Keratinocyte (primary cell): ENCODE measurements around the gene FBXO38. TPM values are rescaled to one million over a fixed set of nuclear protein-coding genes. Genes with fewer than 3 reads are reported as not detected.

Experiments
- DNase-seq: peaks from one replicate; pipeline ENCODE4 v3.0.0-alpha.2; 2011; ENCODE audit warnings: low read depth, missing footprints, low spot score
- FAIRE-seq: peaks from 2 replicates; lab custom pipeline; 2011; peaks lifted over from hg19 to GRCh38; lab: Jason Lieb, UNC
- H2AFZ ChIP-seq: 2 replicates; pipeline ENCODE4 v1.6.0; 2012; ENCODE audit warnings: low read length, control low read depth, inconsistent platforms; ENCODE audit not compliant: control insufficient read depth
- H3K27ac ChIP-seq: 2 replicates; pipeline ENCODE4 v1.5.1; 2011; ENCODE audit warnings: low read length; ENCODE audit not compliant: control insufficient read depth, insufficient read depth
- H3K27me3 ChIP-seq: 3 replicates; pipeline ENCODE4 v1.6.0; 2011; ENCODE audit warnings: low read length; ENCODE audit not compliant: control insufficient read depth, insufficient read depth; ENCODE audit errors: extremely low read depth
- H3K36me3 ChIP-seq, 2 experiments: 2 replicates in 1 of 2; 3 replicates in 1 of 2; pipeline ENCODE4 v1.5.1; 2011; ENCODE audit warnings: low read length in 2 of 2, mild to moderate bottlenecking in 1 of 2; ENCODE audit not compliant: control insufficient read depth in 2 of 2, insufficient read depth in 2 of 2; ENCODE audit errors: extremely low read depth in 1 of 2
- H3K4me1 ChIP-seq: 3 replicates; pipeline ENCODE4 v1.5.1; 2011; ENCODE audit warnings: low read length; ENCODE audit not compliant: control insufficient read depth, insufficient read depth; ENCODE audit errors: extremely low read depth
- H3K4me2 ChIP-seq: 3 replicates; pipeline ENCODE4 v1.6.0; 2011; ENCODE audit warnings: low read depth, low read length; ENCODE audit not compliant: control insufficient read depth, insufficient read depth; ENCODE audit errors: extremely low read depth
- H3K4me3 ChIP-seq, 3 experiments: fragments of 200-600 bp in 1 of 3; sonication (generic) in 1 of 3; 2 replicates in 2 of 3; 3 replicates in 1 of 3; pipeline ENCODE4 v1.5.1; 2011 to 2016; ENCODE audit warnings: low read length in 3 of 3, mild to moderate bottlenecking in 3 of 3, control low read depth in 2 of 3, inconsistent platforms in 1 of 3, low read depth in 1 of 3, mixed read lengths in 1 of 3, mixed run types in 1 of 3, moderate library complexity in 1 of 3; ENCODE audit not compliant: control insufficient read depth in 2 of 3, insufficient read depth in 2 of 3; ENCODE audit errors: extremely low read depth in 1 of 3
- H3K79me2 ChIP-seq: 2 replicates; pipeline ENCODE4 v1.6.0; 2012; ENCODE audit warnings: low read length; ENCODE audit not compliant: control insufficient read depth, insufficient read depth
- H3K9ac ChIP-seq: 3 replicates; pipeline ENCODE4 v1.6.0; 2011; ENCODE audit warnings: low read length; ENCODE audit not compliant: control insufficient read depth, insufficient read depth; ENCODE audit errors: extremely low read depth
- H3K9me1 ChIP-seq: 3 replicates; pipeline ENCODE4 v1.6.0; 2011; ENCODE audit warnings: low read length; ENCODE audit not compliant: control insufficient read depth, insufficient read depth; ENCODE audit errors: extremely low read depth
- H3K9me3 ChIP-seq: 2 replicates; pipeline ENCODE4 v1.5.1; 2012; ENCODE audit warnings: low read depth, low read length; ENCODE audit not compliant: control insufficient read depth
- H4K20me1 ChIP-seq: 3 replicates; pipeline ENCODE4 v1.6.0; 2011; ENCODE audit warnings: low read length; ENCODE audit not compliant: control insufficient read depth, insufficient read depth; ENCODE audit errors: extremely low read depth
- EZH2 ChIP-seq: IDR thresholded peaks from one replicate; pipeline ENCODE4 v1.6.1; 2012; ENCODE audit warnings: inconsistent platforms, mild to moderate bottlenecking, low read length, moderate library complexity
- dilution Hi-C: fragments of 300-500 bp; cut with MboI; formaldehyde crosslinking; loops from one replicate; pipeline ENCODE4 v1.7.0; 2020; ENCODE audit warnings: low sequenced_read_pairs; ENCODE audit not compliant: extremely low pct_ligation_motif_present
- polyA plus RNA-seq, 5 experiments: library from polyadenylated mRNA; depleted of rRNA in 3 of 5; stranded (reverse) in 3 of 5; stranded (forward) in 1 of 5; unstranded in 1 of 5; fragments of >200 nt; gene quantifications; 1 replicate in 1 of 5; 2 replicates in 3 of 5; 3 replicates in 1 of 5; pipeline versions ENCODE4 v1.2.1 to v1.2.3, GENCODE V29; 2011 to 2012; ENCODE audit warnings: missing spikeins in 2 of 5, low read depth in 1 of 5, low replicate concordance in 1 of 5
- TF ChIP-seq, protein P1 (sequence below), 3 experiments: IDR thresholded peaks in 1 of 3; conservative IDR thresholded peaks in 1 of 3; optimal IDR thresholded peaks in 1 of 3; 2 replicates in 2 of 3; 3 replicates in 1 of 3; pipeline versions ENCODE3 to v1.5.1; 2011; ENCODE audit warnings: low read length in 3 of 3, mild to moderate bottlenecking in 3 of 3, moderate library complexity in 2 of 3, control low read depth in 1 of 3, inconsistent platforms in 1 of 3; ENCODE audit not compliant: insufficient read depth in 2 of 3; ENCODE audit errors: extremely low read depth in 1 of 3

The FBXO38 gene
- polyA plus RNA-seq, 1 donor (not counting 4 experiments of a cell fraction or from before 2014, with no cell fraction given): 30.4 TPM

DNA sequence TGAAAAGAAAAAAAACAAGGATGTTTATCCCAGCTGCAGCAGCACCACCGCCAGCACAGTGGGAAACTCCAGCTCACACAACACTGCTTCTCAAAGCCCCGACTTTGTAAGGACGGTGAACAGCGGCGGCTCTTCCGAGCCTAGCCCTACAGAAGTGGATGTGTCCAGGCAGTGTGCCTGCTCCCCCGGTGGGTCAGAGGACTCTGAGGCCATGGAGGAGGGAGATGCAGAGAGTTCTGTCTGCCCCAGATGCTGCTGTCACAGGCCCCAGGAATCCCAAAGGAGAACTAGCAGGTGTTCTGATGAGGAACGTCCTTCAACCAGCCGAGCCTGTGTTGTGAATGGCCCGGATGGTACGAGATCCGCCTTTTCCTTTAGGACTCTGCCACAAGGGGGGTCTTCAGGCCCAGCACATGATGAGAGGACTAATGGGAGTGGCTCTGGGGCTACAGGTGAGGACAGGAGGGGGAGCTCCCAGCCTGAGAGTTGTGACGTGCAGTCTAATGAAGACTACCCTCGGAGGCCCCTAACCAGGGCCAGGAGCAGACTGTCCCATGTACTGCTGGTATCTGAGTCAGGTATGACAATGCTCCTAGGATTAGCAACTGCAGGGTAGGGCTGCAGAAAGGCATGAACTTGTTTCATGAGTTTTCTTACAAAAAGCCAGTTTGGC lies 43.7 kb downstream of the FBXO38 start:
- Histone ChIP-seq H3K36me3 (peaks cover 20 to 34% of the 10 kb centered on the region in 2 experiments), H3K27ac (no peak overlapping the region), H3K9me3 (no peaks in the 10 kb centered on the region), H3K4me1 (no peaks in the 10 kb centered on the region), H3K9ac (no peak overlapping the region), H3K27me3 (no peaks in the 10 kb centered on the region), H3K4me2 (no peak overlapping the region), H3K9me1 (no peaks in the 10 kb centered on the region), H4K20me1 (no peaks in the 10 kb centered on the region), H3K79me2 (no peaks in the 10 kb centered on the region), H2AFZ (no peak overlapping the region), H3K4me3 (no peak overlapping the region)
- TF ChIP-seq, protein P1, sequence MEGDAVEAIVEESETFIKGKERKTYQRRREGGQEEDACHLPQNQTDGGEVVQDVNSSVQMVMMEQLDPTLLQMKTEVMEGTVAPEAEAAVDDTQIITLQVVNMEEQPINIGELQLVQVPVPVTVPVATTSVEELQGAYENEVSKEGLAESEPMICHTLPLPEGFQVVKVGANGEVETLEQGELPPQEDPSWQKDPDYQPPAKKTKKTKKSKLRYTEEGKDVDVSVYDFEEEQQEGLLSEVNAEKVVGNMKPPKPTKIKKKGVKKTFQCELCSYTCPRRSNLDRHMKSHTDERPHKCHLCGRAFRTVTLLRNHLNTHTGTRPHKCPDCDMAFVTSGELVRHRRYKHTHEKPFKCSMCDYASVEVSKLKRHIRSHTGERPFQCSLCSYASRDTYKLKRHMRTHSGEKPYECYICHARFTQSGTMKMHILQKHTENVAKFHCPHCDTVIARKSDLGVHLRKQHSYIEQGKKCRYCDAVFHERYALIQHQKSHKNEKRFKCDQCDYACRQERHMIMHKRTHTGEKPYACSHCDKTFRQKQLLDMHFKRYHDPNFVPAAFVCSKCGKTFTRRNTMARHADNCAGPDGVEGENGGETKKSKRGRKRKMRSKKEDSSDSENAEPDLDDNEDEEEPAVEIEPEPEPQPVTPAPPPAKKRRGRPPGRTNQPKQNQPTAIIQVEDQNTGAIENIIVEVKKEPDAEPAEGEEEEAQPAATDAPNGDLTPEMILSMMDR (optimal IDR thresholded peaks at IDR 0.05 in 1 of 3, IDR thresholded peaks at IDR 0.05 in 1 of 3, conservative IDR thresholded peaks at IDR 0.05 in 1 of 3; ENCODE audit: extremely low read depth in 1 of 3, insufficient read depth in 2 of 3, low read length in 3 of 3): no peak
- TF ChIP-seq EZH2: no peak
- FAIRE-seq (no peak), DNase-seq (no peak)
- dilution Hi-C loops: no loop called here

DNA sequence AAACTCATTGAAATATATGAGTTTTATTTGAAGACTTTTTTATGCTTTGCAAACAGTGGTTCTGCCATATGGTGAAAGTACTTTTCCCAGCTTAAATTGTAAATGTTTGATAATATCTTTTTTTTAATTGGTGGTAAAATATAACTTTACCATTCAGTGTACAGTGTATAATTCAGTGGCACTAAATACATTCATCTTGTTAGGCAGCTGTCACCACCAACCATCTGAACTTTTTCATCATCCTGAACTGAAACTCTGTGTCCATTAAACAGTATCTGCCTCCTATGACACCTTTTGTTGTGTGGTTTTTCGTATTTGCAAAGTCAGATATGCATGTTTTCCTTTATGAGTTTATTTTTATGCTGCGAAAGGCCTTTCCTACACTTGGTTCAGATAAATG lies 45.1 kb downstream of the FBXO38 start:
- H3K4me3 ChIP-seq: no peak overlapping the region
- H3K4me2 ChIP-seq: no peak overlapping the region
- H3K9me1 ChIP-seq: no peaks in the 10 kb centered on the region
- H3K27me3 ChIP-seq: no peaks in the 10 kb centered on the region
- H3K9me3 ChIP-seq: no peaks in the 10 kb centered on the region
- no peak for DNase-seq
- peaks cover 17 to 30% of the 10 kb centered on the region in 2 experiments for H3K36me3 ChIP-seq
- no peak overlapping the region for H3K27ac ChIP-seq
- no peaks in the 10 kb centered on the region for H3K4me1 ChIP-seq
- no peaks in the 10 kb centered on the region for H3K79me2 ChIP-seq
- FAIRE-seq: no peak
- TF ChIP-seq EZH2: no peak
- TF ChIP-seq, protein P1 (optimal IDR thresholded peaks at IDR 0.05 in 1 of 3, IDR thresholded peaks at IDR 0.05 in 1 of 3, conservative IDR thresholded peaks at IDR 0.05 in 1 of 3; ENCODE audit: extremely low read depth in 1 of 3, insufficient read depth in 2 of 3, low read length in 3 of 3): no peak
- H3K9ac ChIP-seq: no peak overlapping the region
- dilution Hi-C loops: no loop called here
- H2AFZ ChIP-seq: no peak overlapping the region
- H4K20me1 ChIP-seq: no peaks in the 10 kb centered on the region
